Spleen (tissue), 7 donors: ENCODE results near the gene RELL1.

Experiments used
- CTCF ChIP-seq, 11 experiments: fragments of 200-600 bp in 7 of 11; fragments of 450-650 bp in 4 of 11; sonication (generic) in 4 of 11; IDR thresholded peaks in 8 of 11; conservative IDR thresholded peaks in 3 of 11; 1 replicate in 7 of 11; 2 replicates in 4 of 11; pipeline versions ENCODE4 v1.4.0 to v1.8.0; 2016 to 2021; ENCODE audit warnings: antibody characterized with exemption in 11 of 11, inconsistent platforms in 4 of 11, mild to moderate bottlenecking in 1 of 11
- POLR2A ChIP-seq, 3 donors: fragments of 450-650 bp; IDR thresholded peaks; one replicate each; pipeline ENCODE4 v1.5.1; 2017; ENCODE audit warnings: antibody characterized with exemption in 3 of 3, mild to moderate bottlenecking in 1 of 3
- POLR2AphosphoS5 ChIP-seq, 3 donors: sonication (generic); formaldehyde crosslinking; IDR thresholded peaks; one replicate each; pipeline ENCODE4 v1.5.1; 2017; ENCODE audit warnings: antibody characterized with exemption in 3 of 3
- donor health status: DM: no; HTN: no; CAD: no; lungs with moderate emphysema.
- donor health status: DM: no; HTN: no; CAD: no.
- donor health status: DM: no; HTN: no; CAD: no.

- TF ChIP-seq CTCF (IDR thresholded peaks at IDR 0.05 in 8 of 11, conservative IDR thresholded peaks at IDR 0.05 in 3 of 11) (no peak), POLR2A (IDR thresholded peaks at IDR 0.05) (no peak), POLR2AphosphoS5 (IDR thresholded peaks at IDR 0.05) (no peak)
Measured at GRCh38 chr4:37667197-37668100, 18.7 kb downstream of the RELL1 start.
